Natural killer cell (primary cell): ENCODE data around the gene SMIM12. TPM values are rescaled to one million over a fixed set of nuclear protein-coding genes. Genes with fewer than 3 reads are reported as not detected.

Source experiments
- ATAC-seq, 3 donors: fragments of 150-1000 bp in 2 of 3; fragments of 200-7000 bp in 1 of 3; cut with Tn5 transposase; 1 replicate in 1 of 3; 2 replicates in 2 of 3; pipeline ENCODE4 v1.10.0; 2021; ENCODE audit warnings: mild to moderate bottlenecking in 2 of 3, moderate library complexity in 2 of 3
- DNase-seq, 2 donors: peaks; one replicate each; pipeline versions ENCODE4 v3.0.0 to v3.0.0-alpha.2; 2013 to 2021; ENCODE audit warnings: mixed read lengths in 1 of 2
- H3K27ac ChIP-seq: one replicate; pipeline ENCODE4 v1.5.1; 2013; ENCODE audit warnings: mild to moderate bottlenecking, low read length
- H3K27me3 ChIP-seq: one replicate; pipeline ENCODE4 v1.6.1; 2013; ENCODE audit warnings: low read length; ENCODE audit not compliant: control insufficient read depth, insufficient read depth
- H3K36me3 ChIP-seq: one replicate; pipeline ENCODE4 v1.6.1; 2013; ENCODE audit warnings: low read length; ENCODE audit not compliant: control insufficient read depth, insufficient read depth
- H3K4me1 ChIP-seq: one replicate; pipeline ENCODE4 v1.6.1; 2013; ENCODE audit warnings: low read length; ENCODE audit not compliant: control insufficient read depth, insufficient read depth
- H3K4me3 ChIP-seq: one replicate; pipeline ENCODE4 v1.5.1; 2013; ENCODE audit warnings: low read length
- H3K9me3 ChIP-seq: one replicate; pipeline ENCODE4 v1.6.1; 2013; ENCODE audit warnings: low read length; ENCODE audit not compliant: control insufficient read depth, insufficient read depth
- H3K27ac Mint-ChIP-seq, 2 donors: one replicate each; pipeline ENCODE4 v1.8.0; 2022; ENCODE audit warnings: mild to moderate bottlenecking in 2 of 2, mixed read lengths in 2 of 2, moderate library complexity in 1 of 2
- H3K27me3 Mint-ChIP-seq, 2 donors: one replicate each; pipeline ENCODE4 v1.8.0; 2022; ENCODE audit warnings: low read depth in 2 of 2, mixed read lengths in 2 of 2
- H3K36me3 Mint-ChIP-seq: one replicate; pipeline ENCODE4 v1.8.0; 2022; ENCODE audit warnings: mixed read lengths
- H3K4me1 Mint-ChIP-seq, 2 donors: one replicate each; pipeline ENCODE4 v1.8.0; 2022; ENCODE audit warnings: mixed read lengths in 2 of 2
- H3K4me3 Mint-ChIP-seq: one replicate; pipeline ENCODE4 v1.8.0; 2022; ENCODE audit warnings: mild to moderate bottlenecking, moderate library complexity, mixed read lengths
- H3K9me3 Mint-ChIP-seq, 2 donors: one replicate each; pipeline ENCODE4 v1.8.0; 2022; ENCODE audit warnings: mixed read lengths in 2 of 2
- WGBS: methylation state at CpG from one replicate; pipeline ENCODE4 v1.1.7; 2013; ENCODE audit warnings: missing lambda C conversion rate; ENCODE audit not compliant: insufficient coverage; 5-methylcytosine and 5-hydroxymethylcytosine counted together
- intact Hi-C: fragments of 100-400 bp; cut with micrococcal nuclease; formaldehyde crosslinking; loops from one replicate; pipeline ENCODE4 v1.14.2; 2022
- total RNA-seq, 4 donors: library from RNA; stranded (reverse); fragments of 120-200 nt in 1 of 4; gene quantifications; one replicate each; pipeline versions ENCODE4 v1.2.3 to v1.2.4, GENCODE V29; 2013 to 2022
- TF ChIP-seq, protein P1 (sequence below): fragments of 200-600 bp; IDR thresholded peaks from one replicate; pipeline ENCODE4 v1.8.0; 2022; ENCODE audit warnings: antibody characterized with exemption

The SMIM12 gene
- total RNA-seq, 3 donors from 2014 or later (not counting 1 experiment from before 2014, with no cell fraction given): 33.4 to 44.5 (median 36.5) TPM

DNA sequence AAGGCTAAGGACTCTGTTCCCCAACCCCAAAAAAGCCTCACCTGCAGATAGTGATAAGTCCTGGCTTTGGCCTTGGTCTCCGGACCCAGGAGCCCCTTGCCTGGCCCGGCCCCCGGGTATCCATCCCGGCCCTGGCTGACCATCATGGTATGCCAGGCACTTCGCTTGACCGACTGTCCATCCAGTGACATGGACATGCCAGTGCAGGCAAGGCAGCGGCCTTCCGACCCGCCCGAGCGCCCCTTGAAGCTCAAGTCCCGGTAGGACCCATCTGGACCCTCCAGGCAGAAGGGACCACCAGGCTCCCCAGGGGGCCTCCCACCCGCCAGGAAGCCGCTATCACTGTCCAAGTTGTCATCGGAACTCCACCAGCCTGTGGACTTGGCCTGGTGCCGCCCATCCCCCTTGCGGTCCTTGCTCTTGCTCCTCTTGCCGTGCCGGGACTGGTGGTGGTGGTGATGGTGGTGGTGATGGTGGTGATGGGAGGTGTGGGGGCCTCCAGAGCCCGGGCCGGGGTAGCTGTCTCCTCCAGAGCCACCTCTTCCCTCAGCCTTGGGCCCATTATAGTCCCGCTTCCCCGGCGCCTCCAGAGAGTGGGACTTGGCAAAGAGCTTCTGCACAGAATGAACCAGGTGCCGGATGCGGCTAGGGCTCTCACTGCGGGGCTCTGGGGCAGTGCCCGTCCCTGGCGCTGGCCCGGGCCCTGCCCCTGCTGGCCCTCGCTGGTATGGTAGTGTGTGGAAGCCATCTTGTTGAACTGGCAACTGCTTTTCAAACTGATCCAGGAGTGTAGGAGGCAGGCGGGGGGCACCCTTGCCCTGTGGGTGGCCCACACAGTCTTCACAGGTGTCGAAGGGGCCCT is 44.9 kb upstream of the SMIM12 start:
- intact Hi-C loops: no loop called here
- H3K4me1 ChIP-seq: no peaks in the 10 kb centered on the region

DNA sequence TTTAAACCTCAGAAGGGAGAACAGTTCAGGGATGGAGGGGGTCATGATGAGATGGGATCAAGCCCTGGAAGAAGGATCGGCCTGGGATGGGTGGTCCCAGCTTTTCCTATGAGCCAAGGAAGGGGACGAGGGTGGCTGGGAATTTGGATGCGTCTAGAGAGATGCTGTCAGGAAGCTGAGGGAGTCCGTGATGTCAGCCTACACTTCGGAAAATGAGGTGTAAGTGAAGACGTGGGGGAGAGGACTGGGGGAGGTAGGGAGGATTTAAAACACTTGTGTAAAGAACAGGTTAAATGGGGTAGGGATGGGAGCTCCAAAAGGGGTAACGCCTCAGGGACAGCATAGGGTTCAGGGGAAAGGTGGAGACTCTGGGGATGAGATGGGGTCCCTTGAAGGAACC is 42.4 kb upstream of the SMIM12 start:
- no peaks in the 10 kb centered on the region for H3K9me3 ChIP-seq
- H3K27me3 Mint-ChIP-seq: peaks cover 25 to 26% of the 10 kb centered on the region in 2 donors
- H3K9me3 Mint-ChIP-seq: no peaks in the 10 kb centered on the region
- peaks cover 0 to 4% of the 10 kb centered on the region in 2 donors for H3K4me1 Mint-ChIP-seq
- H3K36me3 ChIP-seq: no peaks in the 10 kb centered on the region
- H3K27ac ChIP-seq: no peak overlapping the region
- ATAC-seq (no peak), DNase-seq (no peak)
- H3K27me3 ChIP-seq: no peaks in the 10 kb centered on the region
- TF ChIP-seq, protein P1, sequence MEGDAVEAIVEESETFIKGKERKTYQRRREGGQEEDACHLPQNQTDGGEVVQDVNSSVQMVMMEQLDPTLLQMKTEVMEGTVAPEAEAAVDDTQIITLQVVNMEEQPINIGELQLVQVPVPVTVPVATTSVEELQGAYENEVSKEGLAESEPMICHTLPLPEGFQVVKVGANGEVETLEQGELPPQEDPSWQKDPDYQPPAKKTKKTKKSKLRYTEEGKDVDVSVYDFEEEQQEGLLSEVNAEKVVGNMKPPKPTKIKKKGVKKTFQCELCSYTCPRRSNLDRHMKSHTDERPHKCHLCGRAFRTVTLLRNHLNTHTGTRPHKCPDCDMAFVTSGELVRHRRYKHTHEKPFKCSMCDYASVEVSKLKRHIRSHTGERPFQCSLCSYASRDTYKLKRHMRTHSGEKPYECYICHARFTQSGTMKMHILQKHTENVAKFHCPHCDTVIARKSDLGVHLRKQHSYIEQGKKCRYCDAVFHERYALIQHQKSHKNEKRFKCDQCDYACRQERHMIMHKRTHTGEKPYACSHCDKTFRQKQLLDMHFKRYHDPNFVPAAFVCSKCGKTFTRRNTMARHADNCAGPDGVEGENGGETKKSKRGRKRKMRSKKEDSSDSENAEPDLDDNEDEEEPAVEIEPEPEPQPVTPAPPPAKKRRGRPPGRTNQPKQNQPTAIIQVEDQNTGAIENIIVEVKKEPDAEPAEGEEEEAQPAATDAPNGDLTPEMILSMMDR: no peak
- no peaks in the 10 kb centered on the region for H3K36me3 Mint-ChIP-seq
- H3K4me3 ChIP-seq: no peak overlapping the region
- no peak overlapping the region for H3K4me3 Mint-ChIP-seq
- no peak overlapping the region for H3K27ac Mint-ChIP-seq
- no peaks in the 10 kb centered on the region for H3K4me1 ChIP-seq
- 73% methylated on average over 7 of the region's 7 CpGs for WGBS
- intact Hi-C loops: no loop called here

More for the DNA sequence above, 44.9 kb upstream of the SMIM12 start:
- Histone ChIP-seq H3K36me3 (no peaks in the 10 kb centered on the region), H3K4me3 (no peak overlapping the region), H3K27me3 (no peaks in the 10 kb centered on the region), H3K9me3 (no peaks in the 10 kb centered on the region), H3K27ac (no peak overlapping the region)
- DNase-seq: no peak
- H3K4me3 Mint-ChIP-seq: no peak overlapping the region
- H3K9me3 Mint-ChIP-seq: no peaks in the 10 kb centered on the region
- H3K27me3 Mint-ChIP-seq: peaks cover 26 to 28% of the 10 kb centered on the region in 2 donors
- peaks cover 0 to 4% of the 10 kb centered on the region in 2 donors for H3K4me1 Mint-ChIP-seq
- no peaks in the 10 kb centered on the region for H3K36me3 Mint-ChIP-seq
- H3K27ac Mint-ChIP-seq: no peak overlapping the region
- TF ChIP-seq, protein P1: no peak
- 92% methylated on average over 32 of the region's 33 CpGs for whole genome bisulfite sequencing
- ATAC-seq: no peak

DNA sequence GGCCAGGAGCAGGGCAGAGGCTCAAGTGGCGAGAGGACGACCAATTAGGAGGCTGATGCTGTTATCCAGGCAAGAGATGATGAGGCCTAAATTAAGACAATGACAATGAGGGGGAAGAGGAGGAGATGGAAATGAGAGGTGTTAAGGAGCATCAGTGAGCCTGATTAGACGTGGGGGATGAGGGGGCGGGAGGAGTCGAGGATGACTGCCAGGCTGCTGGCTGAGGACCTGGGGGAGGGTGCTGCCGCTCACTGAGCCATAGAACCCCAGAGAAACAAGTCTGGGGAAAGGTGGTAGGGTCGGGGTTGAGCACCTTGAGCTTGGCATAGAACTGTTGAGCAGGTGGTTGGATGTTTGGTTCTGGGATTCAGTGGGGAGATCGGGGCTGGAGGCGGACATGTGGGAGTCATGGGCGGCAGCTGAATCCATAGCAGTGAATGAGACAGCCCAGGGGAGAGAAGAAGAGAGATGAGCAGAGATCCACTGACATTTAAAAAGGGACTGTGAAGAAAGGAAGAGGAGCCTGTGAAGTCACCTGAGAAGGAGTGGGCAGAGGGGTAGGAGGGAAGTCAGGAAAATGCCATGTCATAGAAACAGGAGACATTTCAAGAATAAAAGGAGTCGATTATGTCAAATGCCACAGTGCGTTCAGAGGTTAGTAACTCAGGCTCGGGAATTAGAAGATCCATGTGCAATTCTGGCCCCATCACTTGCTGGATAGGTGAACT is 41.4 kb upstream of the SMIM12 start:
- no peak overlapping the region for H3K4me3 Mint-ChIP-seq
- 77% methylated on average over 13 of the region's 13 CpGs for WGBS
- H3K4me1 ChIP-seq: no peaks in the 10 kb centered on the region
- DNase-seq (no peak), ATAC-seq (no peak)
- H3K36me3 Mint-ChIP-seq: no peaks in the 10 kb centered on the region
- no peak overlapping the region for H3K4me3 ChIP-seq
- no peak overlapping the region for H3K27ac Mint-ChIP-seq
- peaks cover 22 to 26% of the 10 kb centered on the region in 2 donors for H3K27me3 Mint-ChIP-seq
- H3K36me3 ChIP-seq: no peaks in the 10 kb centered on the region
- H3K27ac ChIP-seq: no peak overlapping the region
- no peaks in the 10 kb centered on the region for H3K27me3 ChIP-seq
- intact Hi-C loops: no loop called here
- no peaks in the 10 kb centered on the region for H3K9me3 Mint-ChIP-seq
- TF ChIP-seq, protein P1: no peak
- H3K4me1 Mint-ChIP-seq: peaks cover 0 to 4% of the 10 kb centered on the region in 2 donors
- no peaks in the 10 kb centered on the region for H3K9me3 ChIP-seq
